Jurkat, Clone E6-1 (cell line): ENCODE measurements around the gene MEPCE. TPM values are rescaled to one million over a fixed set of nuclear protein-coding genes. Genes with fewer than 3 reads are reported as not detected.
"Not testable (repeated sequence)": the region's sequence is repeated elsewhere in the genome, so short reads cannot be mapped to it uniquely, and the experiment has no call there.

ENCODE experiments used
- DNase-seq: peaks from one replicate; pipeline ENCODE4 v3.0.0-alpha.2; 2011; ENCODE audit warnings: low read depth, low spot score
- H3K4me3 ChIP-seq: 2 replicates; pipeline ENCODE4 v1.5.1; 2011; ENCODE audit warnings: mild to moderate bottlenecking, low read length, control low read depth, moderate library complexity
- polyA plus RNA-seq: library from polyadenylated mRNA; unstranded; fragments of >200 nt; gene quantifications from one replicate; pipeline ENCODE4 v1.2.1, GENCODE V29; 2012; ENCODE audit warnings: missing spikeins; ENCODE audit not compliant: insufficient read length, insufficient read depth

MEPCE gene
- 57.8 TPM for polyA plus RNA-seq

- H3K4me3 ChIP-seq: peak within 1 kb of the TSS; percentile 69
- DNase-seq: peak; percentile 91
Observed at GRCh38 chr7:100429637-100430492, at the start of gene MEPCE. Gene MEPCE (plus strand): TSS chr7:100429831. CDS start chr7:100430019, 188 bp downstream.

DNA sequence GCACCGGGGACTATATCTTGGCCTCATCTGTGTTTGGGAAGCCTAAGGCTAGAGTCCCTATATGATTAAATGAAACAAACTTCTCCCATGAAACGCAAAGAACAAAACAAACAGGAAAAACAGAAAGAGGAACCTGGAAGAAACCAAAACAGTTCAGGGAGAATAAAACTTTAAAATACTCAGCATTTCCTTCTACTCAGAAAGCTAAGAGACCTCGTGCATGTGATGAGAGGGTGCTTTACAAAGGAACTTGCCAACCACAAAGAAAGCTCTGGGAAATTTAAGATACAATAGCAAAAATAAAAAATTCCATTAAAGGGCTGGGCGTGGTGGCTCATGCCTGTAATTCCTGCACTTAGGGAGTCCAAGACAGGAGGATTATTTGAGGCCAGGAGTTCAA is 49.4 kb upstream of the MEPCE start:
- no peak for DNase-seq
- H3K4me3 ChIP-seq: no peak overlapping the region

GRCh38 chr7:100381531-100382233 is 47.9 kb upstream of the MEPCE start:
- DNase-seq, H3K4me3 ChIP-seq: not testable (repeated sequence)

- not testable (repeated sequence) for H3K4me3 ChIP-seq, DNase-seq
Observed at GRCh38 chr7:100382234-100382853, 47.3 kb upstream of the MEPCE start.

- no peak for DNase-seq
- H3K4me3 ChIP-seq: no peak overlapping the region
Observed at GRCh38 chr7:100384628-100385294, 44.9 kb upstream of the MEPCE start.

DNA sequence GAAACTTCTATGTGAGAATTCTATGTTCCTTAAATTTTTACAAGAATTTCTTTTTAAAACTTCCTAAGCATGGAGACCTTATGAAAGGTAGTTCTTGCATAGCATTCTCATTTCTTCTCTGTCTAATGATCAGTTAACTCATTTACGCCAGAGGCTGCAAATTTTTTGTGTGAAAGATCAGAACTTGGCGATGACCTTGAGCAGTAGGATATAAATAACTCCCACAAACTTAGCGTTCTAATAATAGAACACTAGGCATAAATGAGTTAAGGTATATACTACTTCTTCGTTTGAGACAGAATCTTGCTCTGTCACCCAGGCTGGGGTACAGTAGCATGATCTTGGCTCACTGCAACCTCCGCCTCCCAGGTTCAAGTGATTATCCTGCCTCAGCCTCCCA is 42.7 kb upstream of the MEPCE start:
- DNase-seq: no peak
- H3K4me3 ChIP-seq: no peak overlapping the region

GRCh38 chr7:100387695-100388094 is 41.9 kb upstream of the MEPCE start:
- no peak for DNase-seq
- H3K4me3 ChIP-seq: no peak overlapping the region

- H3K4me3 ChIP-seq: no peak overlapping the region
- no peak for DNase-seq
Observed at GRCh38 chr7:100389437-100390088, 40.1 kb upstream of the MEPCE start.

DNA sequence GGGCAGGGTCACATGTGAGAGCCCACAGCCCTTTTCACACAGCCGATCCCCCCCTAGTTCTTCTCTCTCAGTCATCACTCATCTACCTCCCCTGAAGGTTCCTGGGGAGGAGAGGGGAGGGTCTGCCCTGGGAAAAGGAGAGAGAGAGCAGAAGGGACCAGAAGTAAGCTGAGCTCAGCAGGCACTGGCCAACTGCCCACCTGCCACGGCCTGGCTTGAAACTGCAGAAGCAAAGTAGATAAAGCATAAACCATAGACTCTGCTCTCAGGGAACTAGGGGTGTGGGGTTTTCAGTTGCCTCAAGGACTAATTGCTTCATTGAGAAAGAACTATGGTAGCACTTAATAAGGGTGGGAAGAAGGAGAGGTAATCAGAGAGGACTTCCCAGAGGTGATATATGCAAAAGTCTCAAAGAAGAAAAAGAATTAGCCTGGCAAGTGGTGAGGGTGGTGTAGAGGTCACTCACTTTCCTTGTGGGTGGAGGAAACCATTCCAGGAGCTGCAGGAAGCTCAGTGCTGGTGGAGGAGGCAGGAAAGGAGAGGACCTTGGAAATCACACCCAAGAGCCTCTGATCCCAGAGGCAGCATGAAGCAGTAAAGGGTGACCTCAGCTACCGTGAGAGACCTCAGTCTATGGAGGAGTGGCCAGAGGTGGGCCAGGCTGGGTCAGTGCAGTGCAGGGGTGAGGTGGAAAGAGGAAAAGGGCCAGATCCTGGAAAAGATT is 39.2 kb upstream of the MEPCE start:
- H3K4me3 ChIP-seq: no peak overlapping the region
- DNase-seq: no peak

- DNase-seq: no peak
- no peak overlapping the region for H3K4me3 ChIP-seq
Observed at GRCh38 chr7:100393233-100393905, 36.3 kb upstream of the MEPCE start.

GRCh38 chr7:100394077-100394476 is 35.6 kb upstream of the MEPCE start:
- no peak overlapping the region for H3K4me3 ChIP-seq
- no peak for DNase-seq

GRCh38 chr7:100396421-100396982 is 33.1 kb upstream of the MEPCE start:
- peak; percentile 51 for DNase-seq
- no peak overlapping the region for H3K4me3 ChIP-seq

GRCh38 chr7:100397315-100398081 is 32.1 kb upstream of the MEPCE start:
- no peak overlapping the region for H3K4me3 ChIP-seq
- DNase-seq: no peak

DNA sequence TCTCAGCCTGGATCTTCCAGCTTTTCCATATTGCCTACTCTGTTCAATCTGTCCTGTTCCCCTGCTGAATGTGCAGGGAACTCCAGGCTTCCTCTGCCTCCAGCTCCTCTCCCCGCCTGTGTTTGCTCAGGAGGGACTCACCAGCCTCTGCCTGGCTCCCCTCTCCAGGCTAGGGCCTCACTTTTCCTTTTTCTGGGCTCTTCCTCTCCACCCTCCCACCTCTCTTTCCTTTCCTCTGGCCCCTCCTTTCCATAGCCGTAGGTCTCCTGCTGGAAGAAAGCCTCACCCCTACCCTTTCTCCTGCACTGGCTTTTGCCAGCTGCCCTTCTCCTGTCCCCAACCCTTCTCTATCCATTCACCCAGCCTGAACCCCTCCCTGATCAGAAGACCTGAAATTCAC is 31.4 kb upstream of the MEPCE start:
- H3K4me3 ChIP-seq: no peak overlapping the region
- DNase-seq: no peak

- DNase-seq: no peak
Observed at GRCh38 chr7:100400041-100400440, 29.6 kb upstream of the MEPCE start.

DNA sequence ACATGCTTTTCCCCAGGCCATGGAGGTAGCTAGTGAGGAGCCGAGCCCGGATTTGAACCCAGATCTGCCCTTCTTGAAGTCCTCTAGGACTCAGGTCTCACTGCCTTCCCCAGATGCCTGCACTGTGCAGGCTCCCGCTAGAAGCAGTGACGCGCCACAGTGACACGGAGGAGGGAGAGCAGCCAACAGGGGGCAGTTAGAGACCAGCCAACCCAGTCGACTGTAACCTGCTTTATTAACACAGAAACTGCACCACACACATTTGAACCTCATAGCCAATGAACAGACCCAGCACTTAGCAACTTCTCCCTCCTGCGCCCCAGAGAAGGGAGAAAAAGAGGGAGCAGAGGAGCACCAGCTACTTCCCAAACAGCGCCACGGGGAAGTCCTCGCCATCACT is 29.0 kb upstream of the MEPCE start:
- H3K4me3 ChIP-seq: no peak overlapping the region
- DNase-seq: peak; percentile 36

More at GRCh38 chr7:100400041-100400440, 29.6 kb upstream of the MEPCE start:
- no peak overlapping the region for H3K4me3 ChIP-seq

DNA sequence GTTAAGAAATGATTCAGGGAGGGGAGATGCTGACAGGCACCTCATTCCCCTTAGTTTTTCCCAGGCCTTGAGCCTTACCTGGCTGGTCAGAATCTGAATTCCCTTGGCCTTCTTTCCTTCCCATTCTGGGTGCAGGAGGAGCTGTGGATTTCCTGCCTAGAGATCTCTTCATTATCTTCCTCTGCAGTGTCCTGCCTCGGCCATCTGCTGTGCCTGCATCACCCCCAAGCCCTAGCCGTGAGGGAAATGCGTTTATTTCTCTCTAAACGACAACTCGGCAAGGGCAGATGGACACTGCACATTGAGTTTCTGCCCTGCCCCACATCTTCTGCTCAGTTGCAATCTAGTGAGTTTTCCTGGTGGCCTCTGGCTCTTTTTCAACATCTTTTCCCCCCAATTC is 27.8 kb upstream of the MEPCE start:
- H3K4me3 ChIP-seq: no peak overlapping the region
- no peak for DNase-seq
